ENCODE measurements around the gene RBM33. TPM values are rescaled to one million over a fixed set of nuclear protein-coding genes. Genes with fewer than 3 reads are reported as not detected.

RBM33 gene
- total RNA-seq, 2 donors from 2014 or later: 56.9 to 60.2 TPM

DNA sequence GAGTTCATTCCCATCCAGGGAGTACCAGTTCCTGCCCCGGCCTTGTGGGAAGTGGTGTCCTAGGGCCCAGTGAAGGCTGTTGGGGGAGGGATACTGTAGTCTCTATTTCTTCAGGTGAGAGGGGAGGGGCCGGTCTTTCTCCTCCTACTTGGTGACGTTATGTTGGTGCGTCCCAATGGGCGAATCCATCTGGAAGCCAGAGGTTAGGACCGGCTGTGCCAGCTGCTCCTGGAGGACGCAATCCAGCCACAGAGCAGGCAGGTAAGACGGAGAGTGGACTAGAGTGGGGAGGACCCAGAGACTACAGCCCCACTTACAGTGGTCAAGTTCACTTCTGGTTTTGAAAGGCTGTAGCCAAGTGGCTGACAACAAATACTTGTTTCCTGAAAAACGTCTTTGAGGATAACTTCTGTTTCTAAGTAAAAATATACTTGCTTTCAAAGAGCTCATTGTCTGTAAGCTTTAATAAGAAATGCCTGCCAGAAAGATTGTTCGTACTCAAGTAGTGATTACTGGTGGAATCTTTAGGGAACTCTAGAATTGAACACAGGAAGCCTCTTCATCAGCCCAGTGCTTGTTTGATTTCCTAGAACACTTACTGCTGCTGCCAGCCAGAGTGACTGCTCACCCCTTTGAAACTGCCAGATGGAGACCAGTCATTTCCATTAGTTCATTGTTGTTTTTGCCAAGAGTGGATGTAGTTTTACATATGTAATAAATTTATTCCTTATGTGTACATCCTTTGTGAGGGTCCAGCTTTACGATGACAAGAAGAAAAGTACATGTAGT lies 25.4 kb downstream of the RBM33 start:
- TF ChIP-seq CTCF (IDR thresholded peaks at IDR 0.05): no peak
- Histone ChIP-seq H3K9me3 (no peaks in the 10 kb centered on the region), H3K27me3 (no peaks in the 10 kb centered on the region), H3K4me3 (no peak overlapping the region), H3K4me1 (no peaks in the 10 kb centered on the region), H3K36me3 (no peaks in the 10 kb centered on the region), H3K9ac (ENCODE audit: low read depth in 2 of 2, low read length in 2 of 2) (no peak overlapping the region), H3K27ac (peak overlapping the region; percentile 24)
- intact Hi-C loops (cut with DNase I): no loop called here
- DNase-seq: no peak

DNA sequence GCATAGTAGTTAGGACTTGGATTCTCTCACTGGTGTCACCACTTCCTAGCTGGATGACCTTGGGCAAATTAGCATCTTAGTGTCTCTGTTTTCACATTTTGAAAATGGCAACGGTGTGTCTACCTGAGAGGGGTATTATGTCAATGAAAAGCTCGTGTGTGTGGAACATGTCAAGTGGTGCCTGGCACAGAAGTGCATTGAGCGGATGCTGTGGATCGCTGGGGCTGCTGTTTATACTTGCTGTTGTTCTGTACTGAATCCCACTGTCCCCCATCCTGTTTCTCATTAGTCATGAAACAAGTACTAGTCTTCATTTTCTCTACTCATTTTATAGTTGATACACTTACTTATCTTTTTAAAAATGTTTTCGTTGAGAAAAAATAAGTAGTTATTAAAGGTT lies 26.1 kb downstream of the RBM33 start:
- Histone ChIP-seq H3K9ac (ENCODE audit: low read depth in 2 of 2, low read length in 2 of 2) (no peak overlapping the region), H3K9me3 (no peaks in the 10 kb centered on the region), H3K27ac (peak overlapping the region; percentile 24), H3K36me3 (no peaks in the 10 kb centered on the region), H3K4me3 (no peak overlapping the region), H3K4me1 (no peaks in the 10 kb centered on the region), H3K27me3 (no peaks in the 10 kb centered on the region)
- TF ChIP-seq CTCF (IDR thresholded peaks at IDR 0.05): no peak
- no peak for DNase-seq
- intact Hi-C loops (cut with DNase I): no loop called here

DNA sequence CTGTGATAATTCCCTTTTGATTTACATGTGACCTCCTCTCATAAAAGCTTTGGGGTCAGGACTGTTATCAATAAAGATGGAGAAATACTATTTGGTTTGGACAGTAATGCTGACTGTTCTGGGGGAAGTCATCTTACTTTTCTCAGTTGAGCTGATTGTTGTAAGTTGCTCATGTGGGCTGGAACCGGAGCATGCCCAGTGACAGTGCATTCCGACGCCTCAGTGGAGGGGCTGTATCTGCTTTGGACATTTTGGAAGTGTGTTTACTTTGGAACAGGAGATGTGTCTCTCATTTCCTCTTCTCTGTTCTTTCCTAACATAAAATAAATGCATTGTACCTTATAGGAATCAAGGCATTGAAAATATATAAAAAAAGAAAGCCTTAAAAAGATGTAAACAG lies 30.1 kb downstream of the RBM33 start:
- intact Hi-C loops (cut with DNase I): no loop called here
- Histone ChIP-seq H3K9me3 (no peaks in the 10 kb centered on the region), H3K9ac (ENCODE audit: low read depth in 2 of 2, low read length in 2 of 2) (no peak overlapping the region), H3K27me3 (no peaks in the 10 kb centered on the region), H3K27ac (no peak overlapping the region), H3K36me3 (no peaks in the 10 kb centered on the region), H3K4me1 (no peaks in the 10 kb centered on the region), H3K4me3 (no peak overlapping the region)
- DNase-seq: no peak
- TF ChIP-seq CTCF (IDR thresholded peaks at IDR 0.05): no peak

DNA sequence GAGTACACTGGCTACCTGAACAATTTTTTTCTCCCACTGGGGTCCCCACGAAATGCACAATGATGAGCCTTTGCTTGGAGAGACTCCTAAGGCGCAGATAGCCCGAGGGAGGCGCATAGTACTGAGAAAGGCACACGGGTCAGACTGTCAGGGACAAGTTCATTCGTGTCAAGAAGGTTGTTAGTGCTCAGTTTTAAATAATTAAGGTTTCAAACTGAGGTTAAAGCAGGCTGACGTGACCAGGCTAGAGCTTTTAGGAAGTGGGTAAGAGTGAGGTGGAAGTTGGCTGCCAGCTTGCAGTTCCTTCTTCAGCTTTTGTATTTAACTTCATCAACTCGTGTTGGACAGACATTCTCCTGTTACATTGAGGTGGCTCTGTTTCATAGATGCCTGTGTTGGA lies 31.6 kb downstream of the RBM33 start:
- intact Hi-C loops (cut with DNase I): no loop called here
- no peak for TF ChIP-seq CTCF (IDR thresholded peaks at IDR 0.05)
- DNase-seq: no peak
- Histone ChIP-seq H3K4me1 (no peaks in the 10 kb centered on the region), H3K9ac (ENCODE audit: low read depth in 2 of 2, low read length in 2 of 2) (no peak overlapping the region), H3K27ac (no peak overlapping the region), H3K27me3 (no peaks in the 10 kb centered on the region), H3K9me3 (no peaks in the 10 kb centered on the region), H3K36me3 (peaks cover 5% of the 10 kb centered on the region), H3K4me3 (no peak overlapping the region)

- TF ChIP-seq CTCF (IDR thresholded peaks at IDR 0.05): no peak
- Histone ChIP-seq H3K4me1 (no peaks in the 10 kb centered on the region), H3K9ac (ENCODE audit: low read depth in 2 of 2, low read length in 2 of 2) (no peak overlapping the region), H3K27ac (no peak overlapping the region), H3K4me3 (no peak overlapping the region), H3K27me3 (no peaks in the 10 kb centered on the region), H3K36me3 (peaks cover 8% of the 10 kb centered on the region), H3K9me3 (no peaks in the 10 kb centered on the region)
- intact Hi-C loops (cut with DNase I): no loop called here
- DNase-seq: no peak
Observed at GRCh38 chr7:155677688-155678087, 33.2 kb downstream of the RBM33 start.
